ENCODE data around the gene APBA2.
A peak's percentile ranks its signal among the peaks of the same experiment; 100 is the strongest.

The APBA2 gene

GRCh38 chr15:28881170-28881569, 4.6 kb upstream of the APBA2 start:
- Histone ChIP-seq H3K4me3 (ENCODE audit: low read depth, low read length) (no peak overlapping the region), H3K36me3 (ENCODE audit: control insufficient read depth in 2 of 2, insufficient read depth in 1 of 2, low read length in 2 of 2) (no peaks in the 10 kb centered on the region), H3K9me3 (ENCODE audit: control insufficient read depth, insufficient read depth, low read depth, low read length) (no peaks in the 10 kb centered on the region), H3K27ac (ENCODE audit: extremely low read depth, low read depth, low read length) (no peak overlapping the region), H3K4me1 (ENCODE audit: control insufficient read depth, insufficient read depth, low read length) (no peaks in the 10 kb centered on the region; the same call in 1 of the 2 replicates)
- ChIA-PET CTCF (interaction anchor here (0.7 kb wide), 1 partner anchor 116 kb away, joined by 3 read pairs; no protein-coding TSS in a partner anchor), POLR2A (interaction anchor here (1.0 kb wide), 1 partner anchor 9 kb away, joined by 4 read pairs; no protein-coding TSS in a partner anchor)
- TF ChIP-seq ZNF704 (tag by site-specific recombination; IDR thresholded peaks at IDR 0.05) (no peak), PRDM10 (tag by site-specific recombination; IDR thresholded peaks at IDR 0.05) (peak; percentile 51; the same call in 1 of the 2 replicates)

GRCh38 chr15:28881600-28881999, 4.2 kb upstream of the APBA2 start:
- H3K27ac ChIP-seq (ENCODE audit: extremely low read depth, low read depth, low read length) = no peak overlapping the region
- H3K4me1 ChIP-seq (ENCODE audit: control insufficient read depth, insufficient read depth, low read length) = no peaks in the 10 kb centered on the region; the same call in 1 of the 2 replicates
- H3K36me3 ChIP-seq (ENCODE audit: control insufficient read depth in 2 of 2, insufficient read depth in 1 of 2, low read length in 2 of 2) = no peaks in the 10 kb centered on the region
- TF ChIP-seq ZSCAN5A (tag by site-specific recombination; IDR thresholded peaks at IDR 0.05) = no peak
- no peak for TF ChIP-seq ZSCAN30 (tag by site-specific recombination; IDR thresholded peaks at IDR 0.05)
- no peak overlapping the region for H3K4me3 ChIP-seq (ENCODE audit: low read depth, low read length)
- POLR2A ChIA-PET = interaction anchor here (1.0 kb wide), 1 partner anchor 8 kb away, joined by 4 read pairs; no protein-coding TSS in a partner anchor
- CTCF ChIA-PET = interaction anchor here (0.7 kb wide), 1 partner anchor 116 kb away, joined by 3 read pairs; no protein-coding TSS in a partner anchor
- H3K9me3 ChIP-seq (ENCODE audit: control insufficient read depth, insufficient read depth, low read depth, low read length) = no peaks in the 10 kb centered on the region

GRCh38 chr15:28884151-28884940, 1.4 kb upstream of the APBA2 start:
- no peak overlapping the region for H3K27ac ChIP-seq (ENCODE audit: extremely low read depth, low read depth, low read length)
- CTCF ChIA-PET = no interaction called here
- TF ChIP-seq INSM2 (tag by site-specific recombination; IDR thresholded peaks at IDR 0.05) (no peak), ZNF341 (tag by site-specific recombination; IDR thresholded peaks at IDR 0.05; ENCODE audit: low read depth) (peak; percentile 59), EGR2 (tag by site-specific recombination; IDR thresholded peaks at IDR 0.05; ENCODE audit: low read depth) (peak; percentile 48; the same call in 1 of the 2 replicates)
- POLR2A ChIA-PET = no interaction called here
- no peaks in the 10 kb centered on the region; the same call in 1 of the 2 replicates for H3K4me1 ChIP-seq (ENCODE audit: control insufficient read depth, insufficient read depth, low read length)
- no peaks in the 10 kb centered on the region for H3K36me3 ChIP-seq (ENCODE audit: control insufficient read depth in 2 of 2, insufficient read depth in 1 of 2, low read length in 2 of 2)
- H3K9me3 ChIP-seq (ENCODE audit: control insufficient read depth, insufficient read depth, low read depth, low read length) = no peaks in the 10 kb centered on the region
- H3K4me3 ChIP-seq (ENCODE audit: low read depth, low read length) = no peak overlapping the region
